DOHH2 (cell line): ENCODE results near the gene MLXIP.

Experiments
- H3F3A ChIP-seq: fragments of 200-600 bp; sonication (generic), shearing (Covaris generic); 2 replicates; pipeline ENCODE4 v1.6.0; 2016; ENCODE audit warnings: antibody characterized with exemption, mild to moderate bottlenecking; ENCODE audit not compliant: control insufficient read depth, insufficient read depth
- H3K27ac ChIP-seq: fragments of 200-600 bp; sonication (generic); 2 replicates; pipeline ENCODE4 v1.5.1; 2014; ENCODE audit warnings: low read depth, mild to moderate bottlenecking, low read length, moderate library complexity
- H3K27me3 ChIP-seq: fragments of 200-600 bp; sonication (generic); 2 replicates; pipeline ENCODE4 v1.6.1; 2014; ENCODE audit warnings: mild to moderate bottlenecking, low read length, mixed read lengths; ENCODE audit not compliant: control insufficient read depth
- H3K36me3 ChIP-seq: fragments of 200-600 bp; sonication (generic); 2 replicates; pipeline ENCODE4 v1.6.1; 2014; ENCODE audit warnings: mild to moderate bottlenecking, low read length, moderate library complexity, mixed read lengths; ENCODE audit not compliant: control insufficient read depth
- H3K4me1 ChIP-seq: fragments of 200-600 bp; sonication (generic); 2 replicates; pipeline ENCODE4 v1.6.1; 2014; ENCODE audit warnings: mild to moderate bottlenecking, low read length, mixed read lengths; ENCODE audit not compliant: control insufficient read depth
- H3K4me2 ChIP-seq: fragments of 200-600 bp; sonication (generic); 2 replicates; pipeline ENCODE4 v1.6.0; 2014; ENCODE audit warnings: mild to moderate bottlenecking, low read length, moderate library complexity
- H3K4me3 ChIP-seq: fragments of 200-600 bp; sonication (generic); 2 replicates; pipeline ENCODE4 v1.5.1; 2014; ENCODE audit warnings: mild to moderate bottlenecking, low read length, mixed read lengths
- H3K79me2 ChIP-seq: fragments of 200-600 bp; sonication (generic); 2 replicates; pipeline ENCODE4 v1.6.1; 2014; ENCODE audit warnings: mild to moderate bottlenecking, low read length, mixed read lengths; ENCODE audit not compliant: control insufficient read depth
- H3K9me2 ChIP-seq: fragments of 200-600 bp; sonication (generic); replicated peaks from 2 replicates; pipeline ENCODE4 v1.6.1; 2014; ENCODE audit warnings: mild to moderate bottlenecking, low read length, mixed read lengths; ENCODE audit not compliant: control insufficient read depth
- H3K9me3 ChIP-seq: fragments of 200-600 bp; sonication (generic); 2 replicates; pipeline ENCODE4 v1.6.1; 2014; ENCODE audit warnings: antibody characterized with exemption, low read length, mixed read lengths; ENCODE audit not compliant: control insufficient read depth, insufficient read depth
- H4K20me1 ChIP-seq: fragments of 200-600 bp; sonication (generic); 2 replicates; pipeline ENCODE4 v1.6.0; 2014; ENCODE audit warnings: low read depth, mild to moderate bottlenecking, antibody characterized with exemption, low read length, moderate library complexity; ENCODE audit not compliant: control insufficient read depth, insufficient read depth
- EZH2phosphoT487 ChIP-seq: fragments of 200-600 bp; sonication (generic); IDR thresholded peaks from 2 replicates; pipeline ENCODE4 v1.6.1; 2017; ENCODE audit warnings: borderline replicate concordance, mild to moderate bottlenecking, antibody characterized with exemption, low read length, moderate library complexity, mixed read lengths
- TF ChIP-seq, protein P1 (sequence below): fragments of 200-600 bp; sonication (generic); IDR thresholded peaks from one replicate; pipeline ENCODE4 v1.5.1; 2014; ENCODE audit warnings: antibody characterized with exemption, mild to moderate bottlenecking, low read depth, low read length; ENCODE audit not compliant: poor library complexity, severe bottlenecking

The MLXIP gene

DNA sequence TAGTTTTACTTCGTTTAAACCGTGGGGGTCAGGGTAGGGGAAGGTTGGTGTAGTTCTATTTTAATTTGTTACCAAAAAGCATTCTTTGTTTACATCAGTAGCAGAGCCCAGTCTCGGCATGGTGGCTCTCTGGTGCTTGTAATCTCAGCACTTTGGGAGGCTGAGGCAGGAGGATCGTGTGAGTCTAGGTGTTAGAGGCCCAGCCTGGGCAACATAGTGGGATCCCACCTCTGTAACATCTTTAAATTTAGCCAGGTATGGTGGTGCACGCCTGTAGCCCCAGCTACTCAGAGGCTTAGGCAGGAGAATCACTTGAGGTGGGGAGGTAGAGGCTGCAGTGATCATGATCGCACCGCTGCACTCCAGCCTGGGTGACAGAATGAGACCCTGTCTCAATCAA is 106.5 kb downstream of the MLXIP start:
- TF ChIP-seq, protein P1, sequence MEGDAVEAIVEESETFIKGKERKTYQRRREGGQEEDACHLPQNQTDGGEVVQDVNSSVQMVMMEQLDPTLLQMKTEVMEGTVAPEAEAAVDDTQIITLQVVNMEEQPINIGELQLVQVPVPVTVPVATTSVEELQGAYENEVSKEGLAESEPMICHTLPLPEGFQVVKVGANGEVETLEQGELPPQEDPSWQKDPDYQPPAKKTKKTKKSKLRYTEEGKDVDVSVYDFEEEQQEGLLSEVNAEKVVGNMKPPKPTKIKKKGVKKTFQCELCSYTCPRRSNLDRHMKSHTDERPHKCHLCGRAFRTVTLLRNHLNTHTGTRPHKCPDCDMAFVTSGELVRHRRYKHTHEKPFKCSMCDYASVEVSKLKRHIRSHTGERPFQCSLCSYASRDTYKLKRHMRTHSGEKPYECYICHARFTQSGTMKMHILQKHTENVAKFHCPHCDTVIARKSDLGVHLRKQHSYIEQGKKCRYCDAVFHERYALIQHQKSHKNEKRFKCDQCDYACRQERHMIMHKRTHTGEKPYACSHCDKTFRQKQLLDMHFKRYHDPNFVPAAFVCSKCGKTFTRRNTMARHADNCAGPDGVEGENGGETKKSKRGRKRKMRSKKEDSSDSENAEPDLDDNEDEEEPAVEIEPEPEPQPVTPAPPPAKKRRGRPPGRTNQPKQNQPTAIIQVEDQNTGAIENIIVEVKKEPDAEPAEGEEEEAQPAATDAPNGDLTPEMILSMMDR: no peak
- no peaks in the 10 kb centered on the region for H4K20me1 ChIP-seq
- no peaks in the 10 kb centered on the region for H3K9me3 ChIP-seq
- H3K9me2 ChIP-seq: no peaks in the 10 kb centered on the region
- no peak overlapping the region for H3K4me2 ChIP-seq
- H3K27me3 ChIP-seq: peaks cover 16% of the 10 kb centered on the region
- no peaks in the 10 kb centered on the region for H3F3A ChIP-seq
- peaks cover 18% of the 10 kb centered on the region for H3K4me1 ChIP-seq
- no peaks in the 10 kb centered on the region for H3K79me2 ChIP-seq
- H3K4me3 ChIP-seq: no peak overlapping the region
- H3K27ac ChIP-seq: no peak overlapping the region
- no peaks in the 10 kb centered on the region for H3K36me3 ChIP-seq

DNA sequence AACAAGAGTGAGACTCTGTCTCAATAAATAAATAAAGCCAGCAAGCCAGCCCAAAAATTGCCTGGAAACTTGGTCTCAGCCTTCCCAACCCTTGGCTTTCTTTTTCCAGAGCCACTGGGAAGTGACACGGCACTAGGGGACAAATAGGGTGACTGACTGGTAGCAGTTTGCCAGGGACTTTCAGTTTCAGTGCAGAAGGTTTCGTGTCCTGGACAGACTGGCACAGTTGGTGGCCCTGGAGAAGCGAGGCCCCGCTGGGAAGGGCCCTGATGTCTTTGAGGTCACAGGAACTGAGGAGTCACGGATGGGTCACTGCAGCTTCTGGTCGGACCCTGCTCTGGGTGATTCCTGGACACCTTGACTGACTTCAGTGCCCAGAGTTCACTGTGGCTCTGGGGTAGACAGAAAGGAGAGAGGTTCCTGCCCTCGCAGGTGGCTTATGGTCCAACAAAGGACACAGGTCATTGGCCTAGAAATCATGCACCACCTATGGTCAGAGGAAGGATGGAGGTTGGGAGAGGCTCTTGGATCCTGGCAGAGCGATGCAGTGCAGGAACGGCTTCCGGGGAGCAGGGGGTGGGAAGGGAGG is 107.0 kb downstream of the MLXIP start:
- Histone ChIP-seq H3K9me2 (no peaks in the 10 kb centered on the region), H3K4me2 (no peak overlapping the region), H3K27me3 (peaks cover 16% of the 10 kb centered on the region), H3K4me1 (peaks cover 18% of the 10 kb centered on the region), H3K27ac (no peak overlapping the region), H3K4me3 (no peak overlapping the region), H3K36me3 (no peaks in the 10 kb centered on the region), H3K79me2 (no peaks in the 10 kb centered on the region), H3F3A (no peaks in the 10 kb centered on the region), H3K9me3 (no peaks in the 10 kb centered on the region), H4K20me1 (no peaks in the 10 kb centered on the region)
- TF ChIP-seq, protein P1: no peak
- no peak for TF ChIP-seq EZH2phosphoT487

DNA sequence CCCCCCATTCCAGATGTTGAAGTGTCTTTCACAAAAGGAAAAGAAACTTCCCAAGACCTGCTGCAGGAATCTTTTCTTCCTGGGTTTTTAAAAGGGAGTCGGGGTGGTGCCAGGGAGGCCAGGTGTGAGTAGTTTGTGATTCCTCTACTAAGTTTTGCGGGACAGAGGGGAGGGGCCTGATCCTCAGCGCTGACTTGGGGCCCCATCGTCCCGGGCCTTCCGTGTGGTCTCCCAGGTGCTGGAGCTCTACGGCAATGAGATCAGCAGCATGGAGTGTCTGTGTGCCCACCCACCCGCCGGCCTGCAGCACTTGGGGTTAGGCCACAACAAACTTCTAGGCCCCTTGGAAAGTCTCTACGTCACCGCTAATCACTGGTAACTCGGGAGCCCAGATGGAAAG is 108.9 kb downstream of the MLXIP start:
- no peak overlapping the region for H3K4me3 ChIP-seq

More for the DNA sequence above, 108.9 kb downstream of the MLXIP start:
- Histone ChIP-seq H3K4me2 (no peak overlapping the region), H3K9me3 (no peaks in the 10 kb centered on the region), H3F3A (no peaks in the 10 kb centered on the region), H3K4me1 (peaks cover 18% of the 10 kb centered on the region), H3K27me3 (peaks cover 16% of the 10 kb centered on the region), H4K20me1 (no peaks in the 10 kb centered on the region), H3K36me3 (no peaks in the 10 kb centered on the region), H3K79me2 (no peaks in the 10 kb centered on the region), H3K9me2 (no peaks in the 10 kb centered on the region), H3K27ac (no peak overlapping the region)
- TF ChIP-seq EZH2phosphoT487: no peak
- TF ChIP-seq, protein P1: no peak
